Kidney epithelial cell (primary cell): Measurements from ENCODE around the gene OPRL1. TPM values are rescaled to one million over a fixed set of nuclear protein-coding genes. Genes with fewer than 3 reads are reported as not detected.

Experiments
- DNase-seq: peaks from one replicate; pipeline ENCODE4 v3.0.0-alpha.2; 2010; ENCODE audit warnings: low read depth
- H3K27me3 ChIP-seq: 2 replicates; pipeline ENCODE4 v1.6.0; 2011; ENCODE audit warnings: low read length; ENCODE audit not compliant: control insufficient read depth, insufficient read depth
- H3K36me3 ChIP-seq: 2 replicates; pipeline ENCODE4 v1.5.1; 2011; ENCODE audit warnings: low read length; ENCODE audit not compliant: control insufficient read depth, insufficient read depth
- H3K4me3 ChIP-seq: 2 replicates; pipeline ENCODE4 v1.5.1; 2011; ENCODE audit warnings: low read depth, mild to moderate bottlenecking, control low read depth, low read length
- CTCF ChIP-seq: IDR thresholded peaks from 2 replicates; pipeline ENCODE4 v1.5.1; 2011; ENCODE audit warnings: mild to moderate bottlenecking, moderate library complexity, low read length, control low read depth, inconsistent platforms; ENCODE audit not compliant: insufficient read depth, poor library complexity, severe bottlenecking
- total RNA-seq: library from RNA; depleted of rRNA; stranded (reverse); fragments of >200 nt; gene quantifications from 2 replicates; pipeline ENCODE4 v1.2.3, GENCODE V29; 2015

The OPRL1 gene
- total RNA-seq, 1 donor from 2014 or later, result 0.21 TPM

- TF ChIP-seq CTCF, result no peak
- H3K36me3 ChIP-seq, result no peaks in the 10 kb centered on the region
- no peak for DNase-seq
- H3K4me3 ChIP-seq, result no peak overlapping the region
- H3K27me3 ChIP-seq, result no peaks in the 10 kb centered on the region
Observed at GRCh38 chr20:64146301-64146935, 66.5 kb downstream of the OPRL1 start.

- Histone ChIP-seq H3K36me3 (no peaks in the 10 kb centered on the region), H3K27me3 (no peaks in the 10 kb centered on the region), H3K4me3 (no peak overlapping the region)
- no peak for TF ChIP-seq CTCF
- DNase-seq, result no peak
Observed at GRCh38 chr20:64146936-64147477, 67.1 kb downstream of the OPRL1 start.

GRCh38 chr20:64148581-64148980, 68.7 kb downstream of the OPRL1 start:
- no peak for DNase-seq
- H3K27me3 ChIP-seq, result peaks cover 2% of the 10 kb centered on the region
- no peak overlapping the region for H3K4me3 ChIP-seq
- TF ChIP-seq CTCF, result no peak
- no peaks in the 10 kb centered on the region for H3K36me3 ChIP-seq

- H3K4me3 ChIP-seq, result no peak overlapping the region
- H3K27me3 ChIP-seq, result peaks cover 2% of the 10 kb centered on the region
- DNase-seq, result no peak
- TF ChIP-seq CTCF, result no peak
- H3K36me3 ChIP-seq, result no peaks in the 10 kb centered on the region
Observed at GRCh38 chr20:64149141-64149540, 69.3 kb downstream of the OPRL1 start.

- TF ChIP-seq CTCF, result no peak
- no peak overlapping the region for H3K4me3 ChIP-seq
- H3K36me3 ChIP-seq, result no peaks in the 10 kb centered on the region
- no peak for DNase-seq
- H3K27me3 ChIP-seq, result peaks cover 2% of the 10 kb centered on the region
Observed at GRCh38 chr20:64149809-64150560, 70.1 kb downstream of the OPRL1 start.

Other genes with a start within 250 kb of the OPRL1 start
- 7.2 and 7.8 TPM in 2 replicates for gene ZBTB46, start 248.8 kb upstream of the OPRL1 start, total RNA-seq
- not detected in 2 replicates for gene ABHD16B, start 218.6 kb upstream of the OPRL1 start, total RNA-seq
- 166 and 177 TPM in 2 replicates for gene TPD52L2, start 214.8 kb upstream of the OPRL1 start, total RNA-seq
- gene DNAJC5, start 185.0 kb upstream of the OPRL1 start, total RNA-seq, result 53.9 and 57.2 TPM in 2 replicates
- 19.6 and 25.6 TPM in 2 replicates for gene UCKL1, start 123.7 kb upstream of the OPRL1 start, total RNA-seq
- gene ZNF512B, start 110.2 kb upstream of the OPRL1 start, total RNA-seq, result 10.8 TPM in 2 replicates
- gene SAMD10, start 100.4 kb upstream of the OPRL1 start, total RNA-seq, result 8.0 and 9.6 TPM in 2 replicates
- 75.4 and 78.5 TPM in 2 replicates for gene PRPF6, start 99.0 kb upstream of the OPRL1 start, total RNA-seq
- gene C20orf204, start 43.9 kb upstream of the OPRL1 start, total RNA-seq, result 0.21 and 0.27 TPM in 2 replicates
- gene SOX18, start 30.4 kb upstream of the OPRL1 start, total RNA-seq, result 0.04 and 0.07 TPM in 2 replicates
- 23.9 and 24.4 TPM in 2 replicates for gene TCEA2, start 16.9 kb upstream of the OPRL1 start, total RNA-seq
- gene RGS19, start 564 bp upstream of the OPRL1 start, total RNA-seq, result 13.1 and 14.1 TPM in 2 replicates
- gene LKAAEAR1, start 4.3 kb downstream of the OPRL1 start, total RNA-seq, result not detected in 2 replicates
- gene NPBWR2, start 27.5 kb downstream of the OPRL1 start, total RNA-seq, result not detected in 2 replicates
- not detected in 2 replicates for gene MYT1, start 84.4 kb downstream of the OPRL1 start, total RNA-seq
- gene PCMTD2, start 175.7 kb downstream of the OPRL1 start, total RNA-seq, result 37.9 and 53.8 TPM in 2 replicates